Stimulated activated CD4-positive, alpha-beta T cell treated with anti-CD3 and anti-CD28 coated beads, Interleukin-2, amount 100 ng/mL, for 4 hours (primary cell): ENCODE measurements around the gene FRMD4A.
"Not testable (repeated sequence)": the region's sequence is repeated elsewhere in the genome, so short reads cannot be mapped to it uniquely, and the experiment has no call there.

Experiments
- DNase-seq: peaks from one replicate; pipeline ENCODE4 v3.0.0-alpha.2; 2020; ENCODE audit warnings: low read depth

FRMD4A gene

GRCh38 chr10:13845897-13846296 lies 484.8 kb downstream of the FRMD4A start:
- DNase-seq: no peak

GRCh38 chr10:13844651-13845050 lies 486.1 kb downstream of the FRMD4A start:
- DNase-seq: no peak

- no peak for DNase-seq
Observed at GRCh38 chr10:13842117-13842516, 488.6 kb downstream of the FRMD4A start.

- DNase-seq: no peak
Observed at GRCh38 chr10:13840036-13840435, 490.7 kb downstream of the FRMD4A start.

- no peak for DNase-seq
Observed at GRCh38 chr10:13839430-13839990, 491.2 kb downstream of the FRMD4A start.

GRCh38 chr10:13839030-13839429 lies 491.7 kb downstream of the FRMD4A start:
- DNase-seq: no peak

- DNase-seq: no peak
Observed at GRCh38 chr10:13837966-13838365, 492.8 kb downstream of the FRMD4A start.

- no peak for DNase-seq
Observed at GRCh38 chr10:13834581-13835286, 496.0 kb downstream of the FRMD4A start.

- DNase-seq: no peak
Observed at GRCh38 chr10:13831711-13832141, 499.0 kb downstream of the FRMD4A start.

GRCh38 chr10:13830385-13830784 lies 500.3 kb downstream of the FRMD4A start:
- DNase-seq: no peak

- DNase-seq: no peak
Observed at GRCh38 chr10:13829790-13830189, 500.9 kb downstream of the FRMD4A start.

GRCh38 chr10:13828284-13828683 lies 502.4 kb downstream of the FRMD4A start:
- DNase-seq: not testable (repeated sequence)

GRCh38 chr10:13827076-13827797 lies 503.5 kb downstream of the FRMD4A start:
- DNase-seq: no peak

- no peak for DNase-seq
Observed at GRCh38 chr10:13823709-13824405, 506.9 kb downstream of the FRMD4A start.

GRCh38 chr10:13823096-13823708 lies 507.5 kb downstream of the FRMD4A start:
- DNase-seq: no peak

- DNase-seq: no peak
Observed at GRCh38 chr10:13822490-13822889, 508.2 kb downstream of the FRMD4A start.

- no peak for DNase-seq
Observed at GRCh38 chr10:13820964-13821337, 509.8 kb downstream of the FRMD4A start.

GRCh38 chr10:13820119-13820963 lies 510.4 kb downstream of the FRMD4A start:
- DNase-seq: no peak

- no peak for DNase-seq
Observed at GRCh38 chr10:13816195-13816925, 514.4 kb downstream of the FRMD4A start.

- no peak for DNase-seq
Observed at GRCh38 chr10:13815756-13816155, 515.0 kb downstream of the FRMD4A start.

GRCh38 chr10:13813550-13813949 lies 517.2 kb downstream of the FRMD4A start:
- no peak for DNase-seq
